ENCODE results near the gene EDAR.

The EDAR gene

GRCh38 chr2:108940156-108940555, 48.9 kb downstream of the EDAR start:
- no peak for TF ChIP-seq TAF1 (IDR thresholded peaks at IDR 0.05; ENCODE audit: borderline replicate concordance, insufficient read depth, low read length)
- no peak for TF ChIP-seq FOXP2 (optimal IDR thresholded peaks at IDR 0.05; ENCODE audit: borderline replicate concordance, extremely low read depth, extremely low read length, insufficient read depth)
- TF ChIP-seq SIN3A (IDR thresholded peaks at IDR 0.05; ENCODE audit: borderline replicate concordance, insufficient read depth, low read length) = no peak
- no peak for TF ChIP-seq POLR2AphosphoS5 (IDR thresholded peaks at IDR 0.05; ENCODE audit: low read depth, low read length)
- no peak for TF ChIP-seq REST (IDR thresholded peaks at IDR 0.05; ENCODE audit: insufficient read depth in 1 of 2, low read depth in 2 of 2, low read length in 2 of 2)

- TF ChIP-seq REST (IDR thresholded peaks at IDR 0.05; ENCODE audit: insufficient read depth in 1 of 2, low read depth in 2 of 2, low read length in 2 of 2) (no peak), FOXP2 (optimal IDR thresholded peaks at IDR 0.05; ENCODE audit: borderline replicate concordance, extremely low read depth, extremely low read length, insufficient read depth) (no peak), TAF1 (IDR thresholded peaks at IDR 0.05; ENCODE audit: borderline replicate concordance, insufficient read depth, low read length) (no peak), POLR2AphosphoS5 (IDR thresholded peaks at IDR 0.05; ENCODE audit: low read depth, low read length) (no peak), SIN3A (IDR thresholded peaks at IDR 0.05; ENCODE audit: borderline replicate concordance, insufficient read depth, low read length) (no peak)
These were observed 50.8 kb downstream of the EDAR start for GRCh38 chr2:108938077-108938710.

GRCh38 chr2:108937367-108938017, 51.5 kb downstream of the EDAR start:
- TF ChIP-seq FOXP2 (optimal IDR thresholded peaks at IDR 0.05; ENCODE audit: borderline replicate concordance, extremely low read depth, extremely low read length, insufficient read depth) = no peak
- TF ChIP-seq POLR2AphosphoS5 (IDR thresholded peaks at IDR 0.05; ENCODE audit: low read depth, low read length) = no peak
- TF ChIP-seq SIN3A (IDR thresholded peaks at IDR 0.05; ENCODE audit: borderline replicate concordance, insufficient read depth, low read length) = no peak
- no peak for TF ChIP-seq TAF1 (IDR thresholded peaks at IDR 0.05; ENCODE audit: borderline replicate concordance, insufficient read depth, low read length)

- no peak for TF ChIP-seq FOXP2 (optimal IDR thresholded peaks at IDR 0.05; ENCODE audit: borderline replicate concordance, extremely low read depth, extremely low read length, insufficient read depth)
- TF ChIP-seq SIN3A (IDR thresholded peaks at IDR 0.05; ENCODE audit: borderline replicate concordance, insufficient read depth, low read length) = no peak
- no peak for TF ChIP-seq POLR2AphosphoS5 (IDR thresholded peaks at IDR 0.05; ENCODE audit: low read depth, low read length)
- TF ChIP-seq TAF1 (IDR thresholded peaks at IDR 0.05; ENCODE audit: borderline replicate concordance, insufficient read depth, low read length) = no peak
- TF ChIP-seq REST (IDR thresholded peaks at IDR 0.05; ENCODE audit: insufficient read depth in 1 of 2, low read depth in 2 of 2, low read length in 2 of 2) = no peak
These were observed 52.2 kb downstream of the EDAR start for GRCh38 chr2:108936866-108937265.

GRCh38 chr2:108936076-108936864, 52.8 kb downstream of the EDAR start:
- no peak for TF ChIP-seq POLR2AphosphoS5 (IDR thresholded peaks at IDR 0.05; ENCODE audit: low read depth, low read length)
- TF ChIP-seq TAF1 (IDR thresholded peaks at IDR 0.05; ENCODE audit: borderline replicate concordance, insufficient read depth, low read length) = no peak
- no peak for TF ChIP-seq SIN3A (IDR thresholded peaks at IDR 0.05; ENCODE audit: borderline replicate concordance, insufficient read depth, low read length)
- TF ChIP-seq FOXP2 (optimal IDR thresholded peaks at IDR 0.05; ENCODE audit: borderline replicate concordance, extremely low read depth, extremely low read length, insufficient read depth) = no peak
- no peak for TF ChIP-seq REST (IDR thresholded peaks at IDR 0.05; ENCODE audit: insufficient read depth in 1 of 2, low read depth in 2 of 2, low read length in 2 of 2)
